Type B pancreatic cell (in vitro differentiated cells): ENCODE results near the gene APLP1. TPM values are rescaled to one million over a fixed set of nuclear protein-coding genes. Genes with fewer than 3 reads are reported as not detected.

Experiments
- DNase-seq: peaks from one replicate; pipeline ENCODE4 v3.0.0; 2021; ENCODE audit warnings: mixed read lengths; ENCODE audit not compliant: unreplicated experiment; ENCODE audit errors: extremely low spot score
- H3K27ac Mint-ChIP-seq: 2 replicates; pipeline ENCODE4 v1.8.0; 2021; ENCODE audit warnings: mild to moderate bottlenecking, mixed read lengths
- H3K27me3 Mint-ChIP-seq: 2 replicates; pipeline ENCODE4 v1.8.0; 2021; ENCODE audit warnings: mixed read lengths
- H3K36me3 Mint-ChIP-seq: 2 replicates; pipeline ENCODE4 v1.8.0; 2021; ENCODE audit warnings: mixed read lengths
- H3K4me1 Mint-ChIP-seq: one replicate; pipeline ENCODE4 v1.8.0; 2021; ENCODE audit warnings: mixed read lengths; ENCODE audit not compliant: unreplicated experiment
- H3K4me3 Mint-ChIP-seq: 2 replicates; pipeline ENCODE4 v1.8.0; 2021; ENCODE audit warnings: mild to moderate bottlenecking, mixed read lengths
- H3K9me3 Mint-ChIP-seq: 2 replicates; pipeline ENCODE4 v1.8.0; 2021; ENCODE audit warnings: mixed read lengths
- CTCF ChIP-seq: fragments of 200-600 bp; sonication (generic); conservative IDR thresholded peaks from 2 replicates; pipeline ENCODE4 v1.5.0; 2021; ENCODE audit warnings: antibody characterized with exemption, mild to moderate bottlenecking
- total RNA-seq: library from RNA; stranded (reverse); gene quantifications from 2 replicates; pipeline ENCODE4 v1.2.1, GENCODE V29; 2021; ENCODE audit warnings: low replicate concordance

APLP1 gene
- total RNA-seq, 1 donor from 2014 or later, result 120 TPM

GRCh38 chr19:35858311-35858710 lies 10.1 kb upstream of the APLP1 start:
- H3K4me3 Mint-ChIP-seq, result peak overlapping the region; percentile 35
- DNase-seq, result no peak
- H3K36me3 Mint-ChIP-seq, result no peaks in the 10 kb centered on the region
- TF ChIP-seq CTCF, result no peak
- H3K4me1 Mint-ChIP-seq, result peaks cover 19% of the 10 kb centered on the region
- H3K27ac Mint-ChIP-seq, result no peak overlapping the region
- H3K9me3 Mint-ChIP-seq, result no peaks in the 10 kb centered on the region
- peaks cover 76% of the 10 kb centered on the region for H3K27me3 Mint-ChIP-seq

- H3K4me3 Mint-ChIP-seq, result no peak overlapping the region
- TF ChIP-seq CTCF, result no peak
Measured at GRCh38 chr19:35859414-35859813, 9.0 kb upstream of the APLP1 start.

GRCh38 chr19:35860436-35860817 lies 7.9 kb upstream of the APLP1 start:
- Mint-ChIP-seq H3K9me3 (no peaks in the 10 kb centered on the region), H3K36me3 (no peaks in the 10 kb centered on the region), H3K27me3 (peaks cover 62% of the 10 kb centered on the region), H3K4me3 (peak overlapping the region; percentile 81), H3K4me1 (peaks cover 10% of the 10 kb centered on the region), H3K27ac (no peak overlapping the region)
- no peak for TF ChIP-seq CTCF
- no peak for DNase-seq

More at GRCh38 chr19:35859414-35859813, 9.0 kb upstream of the APLP1 start:
- no peaks in the 10 kb centered on the region for H3K36me3 Mint-ChIP-seq
- H3K9me3 Mint-ChIP-seq, result no peaks in the 10 kb centered on the region
- H3K27ac Mint-ChIP-seq, result no peak overlapping the region
- DNase-seq, result no peak
- H3K27me3 Mint-ChIP-seq, result peaks cover 72% of the 10 kb centered on the region
- H3K4me1 Mint-ChIP-seq, result peaks cover 18% of the 10 kb centered on the region

GRCh38 chr19:35860818-35861639 lies 7.3 kb upstream of the APLP1 start:
- Mint-ChIP-seq H3K4me3 (peak overlapping the region; percentile 81), H3K27ac (no peak overlapping the region), H3K9me3 (no peaks in the 10 kb centered on the region), H3K36me3 (no peaks in the 10 kb centered on the region), H3K27me3 (peaks cover 64% of the 10 kb centered on the region), H3K4me1 (peaks cover 6% of the 10 kb centered on the region)
- TF ChIP-seq CTCF, result no peak
- DNase-seq, result no peak

- Mint-ChIP-seq H3K27me3 (peaks cover 67% of the 10 kb centered on the region), H3K4me1 (peaks cover 6% of the 10 kb centered on the region), H3K9me3 (no peaks in the 10 kb centered on the region), H3K4me3 (peak overlapping the region; percentile 81), H3K36me3 (no peaks in the 10 kb centered on the region), H3K27ac (no peak overlapping the region)
- no peak for DNase-seq
- no peak for TF ChIP-seq CTCF
Measured at GRCh38 chr19:35861640-35862160, 6.7 kb upstream of the APLP1 start.
